ENCODE results near the gene KCND1.
"Not testable (repeated sequence)": the region's sequence is repeated elsewhere in the genome, so short reads cannot be mapped to it uniquely, and the experiment has no call there.

The KCND1 gene

DNA sequence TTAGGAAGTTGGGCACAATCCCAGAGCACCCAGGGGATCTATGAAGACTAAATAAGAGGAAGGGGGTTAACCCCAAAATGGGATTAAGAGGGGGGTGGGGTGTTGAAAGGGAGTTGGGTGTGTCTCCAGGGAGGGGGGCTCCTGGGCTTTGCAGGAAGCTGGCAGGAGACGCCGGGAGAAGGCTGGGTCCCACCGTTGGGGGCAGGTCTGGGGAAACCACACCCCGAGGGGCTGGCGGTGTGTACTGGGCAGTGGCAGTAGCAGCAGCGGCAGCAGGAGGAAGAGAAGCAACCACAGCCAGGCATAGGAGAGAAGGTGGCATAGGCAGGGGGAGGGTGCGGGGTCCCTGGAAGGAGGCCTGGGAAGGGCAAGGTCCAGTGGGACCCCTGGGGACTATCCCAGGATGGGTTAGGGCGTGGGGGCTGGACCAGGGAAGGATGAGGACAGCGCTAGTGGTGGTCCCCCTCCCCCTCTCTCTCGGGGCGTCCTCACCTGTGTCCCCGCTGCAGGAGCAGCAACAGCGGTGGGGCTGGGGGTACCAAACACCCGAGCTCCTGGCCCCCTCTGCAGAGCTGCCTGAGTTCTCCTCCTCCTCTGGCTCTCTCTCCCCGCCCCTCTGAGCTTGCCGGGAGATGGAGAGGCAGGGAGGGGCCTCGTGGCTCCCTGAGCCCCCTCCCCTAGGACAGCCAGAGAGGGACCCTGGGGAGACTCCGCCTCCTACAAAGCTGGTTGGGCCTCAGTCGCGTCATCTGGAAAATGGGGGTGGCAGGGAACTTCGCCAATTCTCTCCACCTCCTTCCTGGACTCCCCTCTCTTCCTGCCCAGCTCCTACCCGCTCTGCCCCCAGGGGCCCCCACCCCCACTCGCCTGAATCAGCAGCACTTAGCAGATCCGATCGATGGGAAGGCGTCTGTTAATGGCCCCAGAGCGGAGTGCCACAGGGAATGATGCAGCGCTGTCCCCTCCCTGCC is at the start of gene KCND1:
Gene KCND1, minus strand, starts transcription at position 596 of the 971 bp plus-strand sequence. CDS start 1,573 bp downstream, outside the sequence.
- DNase-seq (ENCODE audit: extremely low spot score, insufficient read length, low read depth) (no peak), FAIRE-seq (no peak)

DNA sequence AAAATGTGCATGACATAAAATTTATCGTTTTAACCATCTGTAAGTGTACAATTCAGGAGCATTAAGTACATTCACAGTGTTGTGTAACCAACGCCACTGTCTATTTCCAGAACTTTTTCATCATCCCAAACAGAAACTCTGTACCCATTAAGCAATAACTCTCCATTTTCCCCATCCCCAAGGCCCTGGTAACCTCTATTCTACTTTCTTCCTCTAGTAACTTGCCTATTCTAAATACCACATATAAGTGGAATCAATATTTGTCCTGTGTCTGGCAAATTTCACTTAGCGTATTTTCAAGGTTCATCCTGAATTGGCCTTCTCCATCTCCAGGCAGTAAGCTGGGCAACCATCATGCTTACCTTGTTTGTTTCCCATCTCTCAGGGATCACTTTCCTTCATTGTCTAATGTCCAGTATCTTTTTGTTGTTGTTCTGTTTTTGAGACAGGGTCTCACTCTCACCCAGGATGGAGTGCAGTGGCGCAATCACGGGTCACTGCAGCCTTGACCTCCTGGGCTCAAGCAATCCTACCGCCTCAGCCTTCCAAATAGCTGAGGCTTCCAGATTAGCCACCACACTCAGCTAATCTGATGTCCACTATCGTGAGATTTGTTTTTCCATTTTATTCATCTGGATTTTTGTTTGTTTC is 48.1 kb upstream of the KCND1 start:
- FAIRE-seq (no peak), DNase-seq (ENCODE audit: extremely low spot score, insufficient read length, low read depth) (no peak)

DNA sequence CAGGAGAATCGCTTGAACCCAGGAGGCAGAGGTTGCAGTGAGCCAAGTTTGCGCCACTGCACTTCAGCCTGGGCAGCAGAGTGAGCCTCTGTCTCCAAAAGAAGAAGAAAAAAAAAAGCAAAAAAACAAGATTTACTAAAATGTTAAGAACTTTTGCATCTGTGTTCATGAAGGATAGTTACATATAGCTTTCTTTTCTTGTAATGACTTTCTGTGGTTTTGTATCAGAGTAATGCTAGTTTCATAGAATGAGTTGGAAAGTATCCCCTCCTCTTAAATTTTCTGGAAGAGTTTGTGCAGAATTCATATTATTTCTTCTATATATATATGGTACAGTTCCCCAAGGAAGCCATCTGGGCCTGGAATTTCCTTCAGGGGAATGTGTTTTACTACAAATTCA is 47.4 kb upstream of the KCND1 start:
- no peak for DNase-seq (ENCODE audit: extremely low spot score, insufficient read length, low read depth)
- FAIRE-seq: no peak

DNA sequence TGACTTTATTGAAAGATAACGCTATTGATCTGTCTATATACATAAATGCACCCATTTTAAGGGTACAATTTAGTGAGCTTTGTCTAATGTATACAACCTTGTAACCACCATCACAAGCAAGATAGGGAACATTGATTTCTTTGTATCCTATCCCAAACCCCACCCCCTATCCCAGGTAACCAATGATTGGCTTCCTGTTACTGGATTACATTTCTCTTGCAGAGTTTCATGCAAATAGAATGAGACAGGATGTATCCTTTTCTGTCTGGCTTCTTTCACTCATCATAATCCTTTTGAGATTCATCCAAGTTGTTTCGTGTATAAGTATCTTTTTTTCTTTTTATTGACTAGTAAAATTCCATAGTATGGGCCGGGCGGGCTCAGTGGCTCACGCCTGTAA is 32.1 kb upstream of the KCND1 start:
- DNase-seq (ENCODE audit: extremely low spot score, insufficient read length, low read depth): no peak
- no peak for FAIRE-seq

DNA sequence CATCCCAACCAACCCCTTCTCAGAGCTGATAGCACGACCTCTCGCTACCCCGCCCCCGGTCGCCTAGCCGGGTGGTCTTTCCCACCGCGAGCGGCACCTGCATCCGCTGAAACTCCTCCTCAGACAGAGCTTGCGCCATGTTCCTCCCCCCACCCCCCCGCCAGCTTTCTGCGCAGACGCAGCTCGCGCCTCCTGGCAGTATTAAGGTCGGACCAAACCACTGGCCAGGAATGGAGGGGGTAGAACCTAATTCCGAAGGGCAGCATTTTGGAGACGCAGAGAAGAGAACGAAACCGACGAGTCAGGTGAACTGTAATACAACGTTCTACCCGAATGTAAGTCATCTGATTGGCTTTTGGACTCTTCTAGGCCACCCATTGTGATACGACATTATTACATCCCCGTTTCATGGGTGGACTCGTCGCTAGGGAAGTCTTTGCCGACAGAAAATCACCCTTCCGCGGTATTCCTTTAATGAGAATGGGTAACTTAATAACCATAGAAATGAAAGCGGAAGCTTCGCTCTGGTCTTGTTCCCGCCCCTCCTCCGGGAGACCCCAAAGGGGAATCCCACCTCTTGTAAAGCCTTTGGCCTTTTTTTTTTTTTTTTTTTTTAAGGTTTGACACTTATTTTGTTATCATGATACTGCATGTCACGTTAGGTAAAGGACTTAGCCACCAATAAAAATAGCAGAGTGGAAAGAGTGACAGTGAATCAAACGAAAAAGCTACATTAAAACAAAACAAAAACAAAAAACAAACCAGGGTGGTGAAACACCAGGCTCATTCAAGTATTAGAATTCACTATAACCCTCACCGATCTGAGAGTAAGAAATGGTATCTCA is 30.7 kb upstream of the KCND1 start, which contains the start of gene GRIPAP1:
Gene GRIPAP1, minus strand, starts transcription at position 174 of the 845 bp plus-strand sequence. Its CDS starts 35 bp downstream, at position 139.
- peak; percentile 53 for DNase-seq (ENCODE audit: extremely low spot score, insufficient read length, low read depth)
- peak; percentile 97 for FAIRE-seq

DNA sequence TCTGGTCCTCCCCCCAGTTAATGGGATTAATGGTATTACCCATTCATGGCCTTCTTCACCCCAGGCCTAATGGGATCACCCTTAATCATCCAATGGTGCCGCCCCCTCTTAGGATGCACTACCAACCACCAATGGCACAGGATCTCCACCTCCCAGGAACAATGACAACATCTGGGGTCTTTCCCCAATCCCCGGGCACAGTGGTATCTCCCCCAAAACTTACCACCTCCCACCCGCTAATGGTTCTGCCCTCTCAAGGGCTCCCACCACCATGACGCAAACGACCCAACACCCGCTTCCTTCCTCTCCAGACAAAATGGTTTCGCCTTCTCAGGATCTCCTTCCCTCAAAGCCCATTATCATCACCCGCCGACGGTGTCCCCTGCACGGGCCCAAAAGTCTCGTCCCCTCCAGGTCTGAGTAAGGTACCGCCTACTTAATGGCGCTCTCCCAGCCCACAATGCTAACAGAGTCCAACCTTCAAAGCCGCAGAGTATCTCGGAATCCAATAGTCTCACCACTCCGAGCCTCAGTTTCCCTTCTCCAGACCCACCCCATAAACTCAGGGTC is 30.0 kb upstream of the KCND1 start:
- DNase-seq (ENCODE audit: extremely low spot score, insufficient read length, low read depth) (peak; percentile 3), FAIRE-seq (no peak)

DNA sequence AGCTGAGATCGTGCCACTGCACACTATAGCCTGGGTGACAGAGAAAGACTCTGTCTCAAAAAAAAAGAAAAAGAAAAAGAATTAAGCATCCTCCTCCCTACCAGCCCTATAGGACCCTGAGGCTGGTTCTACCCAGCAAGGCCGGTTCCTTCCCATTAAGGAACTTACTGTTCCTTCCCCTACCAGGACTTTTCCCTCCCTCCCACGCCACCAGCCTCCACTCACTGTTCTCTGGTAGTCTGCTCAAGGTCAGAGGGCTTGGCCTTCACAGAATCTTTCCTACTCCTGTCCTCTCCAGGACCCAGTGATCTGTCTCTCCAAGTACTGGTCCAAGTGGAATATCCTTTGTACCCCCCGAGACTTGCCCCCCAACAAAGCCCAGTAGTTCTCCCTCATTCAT is 29.0 kb upstream of the KCND1 start:
- DNase-seq (ENCODE audit: extremely low spot score, insufficient read length, low read depth): no peak
- no peak for FAIRE-seq

DNA sequence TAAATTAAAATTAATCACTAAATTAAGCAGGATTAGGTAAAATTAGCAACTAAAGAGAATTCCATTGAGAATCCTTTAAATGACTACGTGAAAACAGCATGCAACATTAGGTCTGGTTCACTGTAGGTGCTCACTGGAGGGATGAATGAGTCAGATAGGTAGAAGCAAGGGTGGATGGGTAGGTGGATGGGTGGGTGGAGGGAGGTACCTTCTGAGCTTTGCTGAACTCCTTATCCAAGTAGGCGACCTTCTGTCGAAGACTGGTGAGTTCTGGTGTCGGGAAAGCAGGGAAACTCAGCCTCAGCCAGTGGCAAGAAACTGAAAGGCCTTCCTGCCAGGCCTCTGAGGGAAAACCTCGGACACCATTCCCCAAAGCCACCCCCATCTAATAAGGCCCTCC is 27.4 kb upstream of the KCND1 start:
- DNase-seq (ENCODE audit: extremely low spot score, insufficient read length, low read depth) (no peak), FAIRE-seq (no peak)

DNA sequence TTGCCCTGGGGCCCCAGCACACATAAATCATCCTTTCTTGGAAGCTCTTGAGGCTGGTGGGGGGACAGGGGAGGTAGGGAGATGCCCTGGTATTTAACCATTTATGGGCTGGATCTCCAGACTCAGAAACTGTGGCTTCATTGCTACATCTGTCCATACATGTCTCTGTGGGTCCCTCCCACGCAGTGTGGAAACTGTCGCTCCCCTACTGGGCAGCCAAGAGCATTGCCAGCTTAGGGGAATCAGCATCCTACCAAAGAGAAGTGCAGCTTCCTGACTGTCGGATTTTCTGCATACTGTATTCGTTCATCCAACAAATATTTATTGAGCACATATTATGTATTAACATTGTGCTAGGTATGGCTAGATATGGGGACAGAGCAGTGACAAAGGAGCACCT is 26.7 kb upstream of the KCND1 start:
- no peak for FAIRE-seq
- no peak for DNase-seq (ENCODE audit: extremely low spot score, insufficient read length, low read depth)

DNA sequence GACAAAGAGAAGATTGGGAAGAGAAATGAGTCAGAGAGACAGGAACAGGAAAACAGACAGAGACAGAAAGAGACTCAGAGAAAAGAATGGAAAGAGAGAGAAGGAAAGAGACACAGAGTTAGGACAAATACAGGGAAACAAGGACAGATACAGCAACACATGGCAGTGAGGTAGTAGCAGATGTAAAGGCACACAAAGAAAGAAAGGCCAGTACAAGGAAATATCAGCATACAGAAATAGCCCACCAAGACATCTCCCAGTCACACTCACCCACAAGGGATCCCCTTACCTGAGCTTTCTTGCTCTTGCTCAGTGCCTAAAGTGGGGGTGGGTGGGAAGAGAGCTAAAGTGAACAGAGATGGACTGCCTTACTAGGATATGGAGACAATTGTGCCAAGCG is 26.2 kb upstream of the KCND1 start:
- FAIRE-seq: no peak
- DNase-seq (ENCODE audit: extremely low spot score, insufficient read length, low read depth): no peak

DNA sequence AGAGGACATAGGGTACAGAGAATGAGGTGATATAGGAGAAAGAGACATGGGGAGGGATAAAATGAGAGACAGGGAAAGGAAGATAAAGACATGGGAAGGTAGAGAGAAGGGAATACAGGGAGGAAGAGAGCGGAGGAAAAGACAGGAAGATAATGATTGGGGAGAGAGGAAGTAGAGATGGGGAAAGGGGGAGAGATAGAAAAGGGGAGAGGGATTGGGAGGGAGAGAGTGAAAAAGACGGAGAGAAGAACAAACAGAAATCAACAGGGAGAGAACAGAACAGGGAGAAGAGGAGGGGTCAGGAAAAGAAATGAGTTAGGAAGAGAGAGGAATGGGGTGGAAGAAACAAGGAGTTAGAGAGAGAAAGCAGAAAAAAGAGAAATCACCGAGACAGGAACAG is 25.8 kb upstream of the KCND1 start:
- DNase-seq (ENCODE audit: extremely low spot score, insufficient read length, low read depth) (no peak), FAIRE-seq (no peak)

DNA sequence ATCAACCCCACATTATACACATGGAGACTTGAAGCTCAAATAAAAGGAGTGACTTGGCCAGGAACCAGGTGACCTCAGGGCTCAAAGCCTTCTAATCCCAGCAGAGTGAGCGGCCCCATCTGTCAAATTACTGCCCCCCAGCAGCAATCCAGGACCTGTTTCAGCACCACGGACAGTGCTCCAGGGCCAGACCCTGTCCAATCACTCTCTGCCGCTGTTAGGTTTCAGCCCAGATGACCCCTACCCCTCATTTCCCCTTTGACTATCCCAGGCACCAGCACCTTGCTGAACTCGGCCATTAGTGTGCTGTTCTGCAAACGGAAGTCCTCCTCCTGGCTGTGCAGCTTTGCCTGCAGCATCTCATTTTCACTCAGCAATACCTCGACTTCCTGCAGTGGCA is 25.3 kb upstream of the KCND1 start:
- no peak for FAIRE-seq
- no peak for DNase-seq (ENCODE audit: extremely low spot score, insufficient read length, low read depth)

DNA sequence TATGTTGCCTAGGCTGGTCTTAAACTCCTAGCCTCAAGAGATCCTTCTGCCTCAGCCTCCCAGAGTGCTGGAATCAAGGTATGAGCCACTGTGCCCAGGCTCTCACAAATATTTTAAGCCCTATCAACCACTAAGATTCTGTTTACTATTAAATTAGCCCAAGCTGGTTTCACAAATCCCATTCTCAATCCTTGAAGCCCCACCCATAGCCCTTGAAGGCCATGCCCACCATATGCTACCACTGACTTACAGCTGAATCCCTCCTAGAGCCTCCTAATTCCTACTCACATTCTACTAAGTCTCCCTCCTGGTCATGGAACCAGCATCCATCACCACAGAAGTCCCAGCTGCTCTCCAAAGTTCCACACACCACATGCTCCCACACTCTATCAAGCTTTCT is 20.7 kb upstream of the KCND1 start:
- DNase-seq (ENCODE audit: extremely low spot score, insufficient read length, low read depth) (no peak), FAIRE-seq (no peak)

DNA sequence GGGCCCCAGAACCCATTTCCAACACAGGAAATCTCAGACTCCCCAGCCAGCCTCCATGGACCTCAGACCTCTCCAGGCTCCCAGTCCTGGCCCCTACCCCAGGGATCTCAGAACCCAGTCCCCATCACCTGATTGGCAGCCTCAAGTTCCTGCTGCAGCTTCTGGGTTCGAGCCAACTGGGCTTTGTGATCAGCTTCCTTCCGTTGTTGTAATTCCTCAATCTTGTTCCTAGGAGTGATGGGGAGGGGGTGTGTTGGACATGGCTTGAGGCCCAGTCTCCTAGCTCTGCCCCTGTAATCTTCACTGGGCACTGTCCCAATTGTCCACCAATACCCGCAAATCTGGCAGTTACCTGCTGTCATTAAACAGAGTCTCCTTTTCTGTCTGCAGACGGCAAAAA is 17.8 kb upstream of the KCND1 start:
- FAIRE-seq (no peak), DNase-seq (ENCODE audit: extremely low spot score, insufficient read length, low read depth) (no peak)

DNA sequence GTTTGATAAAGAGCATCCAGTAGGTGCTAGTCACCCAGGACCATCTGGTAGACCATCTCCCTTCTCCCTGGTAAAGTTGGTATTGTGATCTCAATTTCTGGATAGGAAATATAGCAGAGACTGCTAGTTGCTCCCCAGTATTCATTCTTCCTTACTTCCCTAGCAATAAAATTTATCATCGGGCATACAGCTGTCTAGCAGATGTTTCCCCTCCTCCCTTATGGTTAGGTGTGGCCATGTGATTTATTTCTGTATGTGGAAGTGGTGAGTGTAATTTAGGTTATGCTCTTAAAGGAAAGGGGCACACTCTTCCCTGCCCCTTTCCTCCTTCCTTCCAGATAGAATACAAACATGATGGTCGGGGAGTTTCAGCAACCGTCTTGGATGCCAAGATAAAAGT is 12.3 kb upstream of the KCND1 start:
- no peak for DNase-seq (ENCODE audit: extremely low spot score, insufficient read length, low read depth)
- no peak for FAIRE-seq

DNA sequence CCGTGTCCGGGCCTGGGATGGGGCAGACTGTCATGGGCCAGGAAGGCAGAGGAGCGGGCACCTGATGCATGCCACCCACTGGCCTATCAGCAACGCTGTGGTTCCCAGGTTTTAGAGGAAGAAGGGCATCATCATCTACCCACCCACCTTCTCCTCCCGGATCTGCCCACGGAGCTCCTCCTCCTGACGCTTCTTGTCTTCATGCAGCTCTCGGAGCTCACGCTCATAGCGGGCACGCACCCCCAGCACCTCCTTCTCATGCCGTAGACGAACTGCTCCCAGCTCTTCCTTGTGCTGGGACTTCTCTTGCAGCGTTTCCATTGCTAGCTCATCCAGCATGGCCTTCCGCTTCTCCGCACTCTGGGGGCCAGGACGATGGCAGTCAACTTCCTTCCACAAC is 11.4 kb upstream of the KCND1 start:
- DNase-seq (ENCODE audit: extremely low spot score, insufficient read length, low read depth) (no peak), FAIRE-seq (no peak)

DNA sequence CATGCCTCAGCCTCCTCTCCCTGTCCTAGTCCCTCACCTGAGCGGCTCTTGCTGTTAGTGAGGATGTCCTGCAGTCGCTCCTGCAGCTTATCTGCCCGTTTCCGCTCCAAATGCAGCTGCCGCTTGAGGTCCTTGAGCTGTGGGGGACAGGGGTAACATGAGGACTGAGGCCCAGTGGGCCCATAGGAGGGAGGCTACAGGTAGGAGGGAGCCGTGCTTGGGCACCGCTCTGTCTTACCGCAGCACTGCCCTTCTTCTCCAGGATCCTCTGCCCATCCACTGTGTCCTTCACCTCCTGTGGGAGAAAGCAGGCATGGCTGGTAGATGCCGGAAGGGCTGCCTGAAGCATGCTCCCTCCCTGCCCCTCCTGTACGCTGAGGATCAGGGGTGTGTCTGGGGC is 9.5 kb upstream of the KCND1 start:
- DNase-seq (ENCODE audit: extremely low spot score, insufficient read length, low read depth): no peak
- FAIRE-seq: no peak

DNA sequence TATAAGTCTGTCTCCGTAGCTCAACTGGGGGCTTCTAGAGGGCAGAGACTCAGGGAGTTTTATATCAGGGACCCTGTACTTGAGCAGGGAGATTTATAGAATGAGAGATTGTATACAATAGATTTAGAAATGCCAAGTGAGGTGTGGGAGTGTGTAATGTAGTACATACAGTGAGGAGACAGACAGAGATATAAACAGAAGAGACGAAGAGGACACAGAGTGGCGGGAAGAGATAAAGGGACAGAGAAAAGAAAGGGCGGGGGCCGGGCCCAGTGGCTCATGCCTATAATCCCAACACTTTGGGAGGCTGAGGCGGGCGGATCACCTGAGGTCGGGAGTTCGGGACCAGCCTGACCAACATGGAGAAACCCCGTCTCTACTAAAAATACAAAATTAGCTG is 8.7 kb upstream of the KCND1 start:
- FAIRE-seq: not testable (repeated sequence)

DNA sequence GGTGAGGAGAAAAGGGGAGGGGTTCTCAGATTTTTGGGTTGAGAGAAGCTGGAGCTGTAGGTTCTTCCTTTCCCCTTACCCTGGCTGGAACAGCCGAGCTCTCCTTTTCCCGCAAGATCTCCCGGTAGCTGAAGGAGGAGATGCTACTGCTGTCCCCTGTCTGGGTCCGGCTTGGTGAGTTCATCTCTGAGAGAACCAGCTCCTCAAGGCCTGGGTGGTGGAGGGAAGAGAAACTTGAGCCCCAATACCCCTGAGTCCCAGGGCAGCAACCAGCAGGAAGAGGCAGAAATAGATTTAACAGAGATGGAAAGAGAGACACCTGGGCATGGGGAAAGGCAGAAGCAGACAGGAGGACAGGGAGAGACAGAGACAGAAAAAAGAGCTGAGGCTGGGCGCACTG is 6.6 kb upstream of the KCND1 start:
- no peak for FAIRE-seq

More for the DNA sequence above, 8.7 kb upstream of the KCND1 start:
- not testable (repeated sequence) for DNase-seq (ENCODE audit: extremely low spot score, insufficient read length, low read depth)

DNA sequence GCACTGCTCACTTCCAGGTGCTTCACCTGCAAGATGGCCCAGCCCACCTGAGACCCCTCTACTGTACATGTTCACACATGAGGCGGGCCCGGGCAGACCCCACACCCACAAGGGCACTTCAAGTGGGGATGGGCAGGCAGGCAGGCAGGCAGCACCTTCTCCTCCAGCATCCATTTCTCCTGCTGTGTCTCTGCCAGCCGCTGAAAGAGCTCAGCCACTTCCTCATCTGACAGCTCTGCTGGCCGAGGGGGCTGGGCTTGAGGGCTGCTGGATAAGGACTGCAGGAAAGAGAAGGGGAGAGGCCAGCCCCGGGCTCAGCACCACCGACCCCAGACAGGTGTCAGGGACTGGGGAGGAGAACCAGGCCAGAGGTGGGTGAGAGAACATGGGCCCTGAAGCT is 4.4 kb upstream of the KCND1 start:
- FAIRE-seq: no peak

More for the DNA sequence above, 6.6 kb upstream of the KCND1 start:
- no peak for DNase-seq (ENCODE audit: extremely low spot score, insufficient read length, low read depth)

More for the DNA sequence above, 4.4 kb upstream of the KCND1 start:
- no peak for DNase-seq (ENCODE audit: extremely low spot score, insufficient read length, low read depth)

Data from GM18507 (cell line).